Measurements from ENCODE around the gene PEPD.

The PEPD gene

DNA sequence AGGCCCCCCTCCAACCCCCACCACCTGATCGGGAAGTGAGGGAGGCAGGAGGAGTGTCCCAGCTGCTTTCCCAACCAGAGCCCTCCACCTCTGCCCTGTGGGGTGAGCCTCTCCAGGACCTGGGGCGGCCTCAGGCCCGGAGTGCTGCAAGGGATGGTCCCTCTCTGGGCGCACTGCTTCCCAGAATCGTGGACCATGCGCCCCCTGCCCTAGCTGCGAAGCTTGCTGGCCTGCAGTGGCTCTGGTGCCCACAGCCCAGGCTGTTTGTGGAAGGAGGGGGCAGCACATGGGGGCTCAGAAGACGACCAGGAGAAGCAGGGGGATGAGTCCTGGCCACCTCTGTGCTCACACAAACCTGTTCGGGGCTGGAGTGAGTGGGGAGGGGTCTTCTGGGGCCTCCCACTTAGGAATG, 114.4 kb downstream of the PEPD start:
- no peak for TF ChIP-seq ARNT (IDR thresholded peaks at IDR 0.05)
- no peak for TF ChIP-seq LEF1 (IDR thresholded peaks at IDR 0.05; ENCODE audit: borderline replicate concordance)
- no peak for TF ChIP-seq SUZ12 (IDR thresholded peaks at IDR 0.05)
- TF ChIP-seq BHLHE40 (IDR thresholded peaks at IDR 0.05; ENCODE audit: borderline replicate concordance): no peak
- no peak for TF ChIP-seq FOXM1 (IDR thresholded peaks at IDR 0.05; ENCODE audit: borderline replicate concordance)
- CTCF ChIA-PET: interaction anchor here (0.6 to 3.4 kb wide), 2 partner anchors 164 to 466 kb away, joined by 4 to 10 read pairs; no protein-coding TSS in a partner anchor
- POLR2A ChIA-PET: interaction anchor here (0.7 kb wide), 1 partner anchor 12 kb away, joined by 3 read pairs; no protein-coding TSS in a partner anchor
- no peak for DNase-seq (ENCODE audit: extremely low spot score)

DNA sequence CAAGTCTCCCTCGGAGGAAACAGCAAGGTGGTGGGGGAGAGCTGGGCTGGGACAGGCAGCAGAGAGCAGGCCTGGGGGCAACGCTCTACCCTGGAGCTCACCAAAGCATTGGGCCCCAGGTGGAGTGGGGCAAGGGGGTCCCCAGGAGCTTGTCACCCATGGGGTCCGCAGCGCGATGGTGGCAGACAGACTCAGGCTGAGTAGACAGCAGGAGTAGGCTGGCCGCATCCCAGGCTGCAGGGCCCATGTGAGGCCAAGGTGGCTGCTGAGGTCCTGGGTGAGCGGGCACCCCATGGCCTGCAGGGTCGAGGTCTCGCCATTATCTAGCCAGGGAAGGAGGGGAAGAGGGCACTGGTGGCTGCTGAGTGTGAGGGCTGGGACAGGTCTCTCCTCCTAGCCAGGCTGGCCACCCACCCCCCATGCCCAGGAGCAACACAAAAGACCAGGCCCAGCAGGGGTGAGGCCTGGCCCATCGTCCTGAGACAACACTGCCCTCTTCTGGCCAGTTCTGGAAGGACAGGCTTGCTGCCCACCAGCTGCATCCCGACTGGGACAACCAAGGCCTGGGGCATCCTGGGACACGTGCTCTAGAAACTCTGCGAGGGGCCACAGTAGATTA, 115.0 kb downstream of the PEPD start:
- POLR2A ChIA-PET: interaction anchor here (0.7 kb wide), 1 partner anchor 13 kb away, joined by 3 read pairs; no protein-coding TSS in a partner anchor

GRCh38 chr19:33405553-33406461, 115.8 kb downstream of the PEPD start:
- POLR2A ChIA-PET: no interaction called here
- no peak for DNase-seq (ENCODE audit: extremely low spot score)
- no peak for TF ChIP-seq ARNT (IDR thresholded peaks at IDR 0.05)
- TF ChIP-seq FOXM1 (IDR thresholded peaks at IDR 0.05; ENCODE audit: borderline replicate concordance): no peak
- TF ChIP-seq FOXK2 (IDR thresholded peaks at IDR 0.05): no peak
- TF ChIP-seq HDGF (IDR thresholded peaks at IDR 0.05; ENCODE audit: borderline replicate concordance): no peak
- TF ChIP-seq LEF1 (IDR thresholded peaks at IDR 0.05; ENCODE audit: borderline replicate concordance): no peak
- TF ChIP-seq NFRKB (IDR thresholded peaks at IDR 0.05): no peak
- TF ChIP-seq BHLHE40 (IDR thresholded peaks at IDR 0.05; ENCODE audit: borderline replicate concordance): no peak
- no peak for TF ChIP-seq ELF4 (IDR thresholded peaks at IDR 0.05)
- TF ChIP-seq PKNOX1 (IDR thresholded peaks at IDR 0.05): no peak
- no peak for TF ChIP-seq FOXA1 (IDR thresholded peaks at IDR 0.05)
- TF ChIP-seq ZNF384 (IDR thresholded peaks at IDR 0.05): no peak
- TF ChIP-seq CTBP1 (IDR thresholded peaks at IDR 0.05; ENCODE audit: borderline replicate concordance): no peak
- TF ChIP-seq TARDBP (IDR thresholded peaks at IDR 0.05): no peak
- CTCF ChIA-PET: interaction anchor here (0.5 to 3.4 kb wide), 3 partner anchors 146 to 403 kb away, joined by 3 to 10 read pairs (median 4); no protein-coding TSS in a partner anchor

More for the DNA sequence above, 115.0 kb downstream of the PEPD start:
- TF ChIP-seq ELF4 (IDR thresholded peaks at IDR 0.05): no peak
- TF ChIP-seq LEF1 (IDR thresholded peaks at IDR 0.05; ENCODE audit: borderline replicate concordance): no peak
- TF ChIP-seq ZNF384 (IDR thresholded peaks at IDR 0.05): no peak
- no peak for TF ChIP-seq TARDBP (IDR thresholded peaks at IDR 0.05)
- no peak for TF ChIP-seq PKNOX1 (IDR thresholded peaks at IDR 0.05)
- TF ChIP-seq HDGF (IDR thresholded peaks at IDR 0.05; ENCODE audit: borderline replicate concordance): no peak
- TF ChIP-seq FOXA1 (IDR thresholded peaks at IDR 0.05): no peak
- no peak for TF ChIP-seq FOXM1 (IDR thresholded peaks at IDR 0.05; ENCODE audit: borderline replicate concordance)
- TF ChIP-seq BHLHE40 (IDR thresholded peaks at IDR 0.05; ENCODE audit: borderline replicate concordance): no peak
- no peak for TF ChIP-seq FOXK2 (IDR thresholded peaks at IDR 0.05)
- no peak for TF ChIP-seq NFRKB (IDR thresholded peaks at IDR 0.05)
- no peak for TF ChIP-seq SUZ12 (IDR thresholded peaks at IDR 0.05)
- CTCF ChIA-PET: interaction anchor here (0.5 to 3.4 kb wide), 3 partner anchors 164 to 466 kb away, joined by 4 to 10 read pairs (median 4); no protein-coding TSS in a partner anchor
- peak; percentile 88 for DNase-seq (ENCODE audit: extremely low spot score)

DNA sequence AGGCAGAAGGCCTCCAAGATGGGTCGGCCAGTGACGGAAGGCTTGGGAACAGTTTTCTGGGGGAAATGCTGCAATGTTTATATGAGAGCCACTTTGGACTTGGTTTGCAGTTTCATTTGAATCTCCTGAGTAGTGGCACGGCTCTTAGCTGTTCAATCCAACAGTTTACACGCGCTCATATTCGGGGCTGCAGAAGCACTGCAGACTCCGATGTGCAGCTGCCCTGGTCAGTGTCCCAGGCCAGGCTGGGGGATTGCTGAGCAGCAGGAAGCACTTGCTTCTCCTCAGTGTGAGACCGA, 116.4 kb downstream of the PEPD start:
- CTCF ChIA-PET: interaction anchor here (0.7 to 3.4 kb wide), 2 partner anchors 146 to 162 kb away, joined by 3 to 10 read pairs; no protein-coding TSS in a partner anchor
- TF ChIP-seq CTBP1 (IDR thresholded peaks at IDR 0.05; ENCODE audit: borderline replicate concordance): no peak
- no peak for TF ChIP-seq HDGF (IDR thresholded peaks at IDR 0.05; ENCODE audit: borderline replicate concordance)
- no peak for TF ChIP-seq LEF1 (IDR thresholded peaks at IDR 0.05; ENCODE audit: borderline replicate concordance)
- TF ChIP-seq FOXK2 (IDR thresholded peaks at IDR 0.05): no peak
- no peak for TF ChIP-seq NFRKB (IDR thresholded peaks at IDR 0.05)
- TF ChIP-seq TARDBP (IDR thresholded peaks at IDR 0.05): no peak
- no peak for TF ChIP-seq BHLHE40 (IDR thresholded peaks at IDR 0.05; ENCODE audit: borderline replicate concordance)
- no peak for TF ChIP-seq SUZ12 (IDR thresholded peaks at IDR 0.05)
- TF ChIP-seq ZNF384 (IDR thresholded peaks at IDR 0.05): no peak
- DNase-seq (ENCODE audit: extremely low spot score): no peak
- POLR2A ChIA-PET: no interaction called here

GRCh38 chr19:33404506-33405253, 116.9 kb downstream of the PEPD start:
- POLR2A ChIA-PET: no interaction called here
- DNase-seq (ENCODE audit: extremely low spot score): no peak
- TF ChIP-seq ZNF384 (IDR thresholded peaks at IDR 0.05) (no peak), SUZ12 (IDR thresholded peaks at IDR 0.05) (no peak), PKNOX1 (IDR thresholded peaks at IDR 0.05) (no peak), CTBP1 (IDR thresholded peaks at IDR 0.05; ENCODE audit: borderline replicate concordance) (no peak), BHLHE40 (IDR thresholded peaks at IDR 0.05; ENCODE audit: borderline replicate concordance) (no peak), HDGF (IDR thresholded peaks at IDR 0.05; ENCODE audit: borderline replicate concordance) (no peak), LEF1 (IDR thresholded peaks at IDR 0.05; ENCODE audit: borderline replicate concordance) (no peak), SP1 (IDR thresholded peaks at IDR 0.05) (no peak), L3MBTL2 (conservative IDR thresholded peaks at IDR 0.05) (no peak), TARDBP (IDR thresholded peaks at IDR 0.05) (no peak), FOXA1 (IDR thresholded peaks at IDR 0.05) (no peak), ELF4 (IDR thresholded peaks at IDR 0.05) (no peak), NFRKB (IDR thresholded peaks at IDR 0.05) (no peak), FOXM1 (IDR thresholded peaks at IDR 0.05; ENCODE audit: borderline replicate concordance) (no peak), FOXK2 (IDR thresholded peaks at IDR 0.05) (no peak), ARNT (IDR thresholded peaks at IDR 0.05) (no peak)
- CTCF ChIA-PET: interaction anchor here (0.7 to 3.4 kb wide), 2 partner anchors 145 to 162 kb away, joined by 3 to 10 read pairs; no protein-coding TSS in a partner anchor

Measured in HEK293T (cell line).